GM21723 (cell line): Measurements from ENCODE around the gene CFAP299.

Experiments
- ATAC-seq: cut with Tn5 transposase; IDR thresholded peaks from one replicate; pipeline ENCODE4 v1.9.1; 2021; ENCODE audit warnings: mild to moderate bottlenecking, moderate library complexity; ENCODE audit not compliant: unreplicated experiment

CFAP299 gene

DNA sequence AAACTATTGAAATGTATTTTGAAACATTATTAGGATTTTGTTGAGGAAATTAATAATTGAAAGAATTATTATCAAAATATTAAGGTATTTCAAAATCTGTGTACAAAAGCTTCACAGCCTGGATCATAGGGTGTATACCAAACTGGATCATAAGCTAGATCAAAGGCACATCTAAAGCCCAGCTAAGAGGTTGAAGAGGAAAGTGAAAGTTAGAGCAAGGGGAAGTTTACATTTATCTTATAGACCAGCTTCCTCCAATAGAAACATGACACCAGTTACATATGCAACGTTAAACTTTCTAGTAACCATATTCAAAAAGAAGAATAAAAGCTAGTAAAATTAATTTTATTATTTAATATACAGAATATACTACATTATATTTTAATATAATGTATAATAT lies 467.8 kb downstream of the CFAP299 start:
- ATAC-seq, result no peak

DNA sequence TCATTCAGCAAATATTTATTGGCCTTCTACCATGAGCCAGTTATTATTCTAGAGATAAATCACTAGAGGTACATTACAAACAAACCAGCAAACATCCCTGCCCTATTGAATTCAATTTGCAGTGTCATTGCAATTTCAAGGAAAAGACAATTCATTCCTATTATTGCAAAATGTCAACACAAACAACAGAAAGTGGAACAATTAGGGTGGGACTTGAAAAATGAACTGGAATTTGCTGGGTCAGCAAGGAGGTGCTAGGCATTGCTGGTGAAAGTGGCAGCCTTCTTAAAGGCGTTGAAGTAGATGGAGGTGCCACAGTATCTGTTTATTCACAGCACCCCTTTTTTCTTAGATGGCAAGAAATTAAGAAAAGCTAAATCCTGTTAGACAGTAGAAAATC lies 470.9 kb downstream of the CFAP299 start:
- ATAC-seq, result no peak

DNA sequence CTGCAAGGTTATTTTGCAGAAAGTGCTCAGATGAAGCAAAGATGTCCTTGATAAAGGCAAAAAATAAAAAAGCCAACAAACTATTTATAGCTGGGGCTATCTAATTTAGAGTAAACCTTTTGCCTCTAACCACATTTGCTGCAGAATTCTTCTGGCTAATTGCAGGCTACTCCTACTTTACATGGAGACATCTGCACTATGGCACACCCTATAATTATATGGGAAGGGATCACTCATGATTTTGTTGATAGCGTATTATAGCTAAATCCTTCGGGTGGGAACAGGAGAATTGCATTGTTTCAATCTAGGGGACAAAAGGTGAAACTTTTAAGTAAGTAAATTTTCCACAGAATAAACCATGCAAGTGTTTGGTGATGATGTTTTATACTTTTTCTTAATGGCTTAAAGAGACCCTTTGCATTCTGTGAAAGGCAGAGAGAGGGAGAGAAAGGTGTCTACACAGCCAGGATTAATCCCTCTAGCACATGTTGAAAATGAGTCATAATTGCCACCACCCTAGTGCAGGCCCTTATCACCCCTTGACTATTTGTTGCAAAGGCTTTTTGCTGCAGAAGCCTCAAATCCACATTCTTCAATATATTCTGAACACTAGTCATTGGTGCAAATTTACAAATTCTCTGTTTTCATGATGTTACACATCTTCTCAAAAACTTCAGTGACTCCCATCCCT lies 473.7 kb downstream of the CFAP299 start:
- no peak for ATAC-seq

GRCh38 chr4:80811406-80811805 lies 475.9 kb downstream of the CFAP299 start:
- ATAC-seq, result no peak

DNA sequence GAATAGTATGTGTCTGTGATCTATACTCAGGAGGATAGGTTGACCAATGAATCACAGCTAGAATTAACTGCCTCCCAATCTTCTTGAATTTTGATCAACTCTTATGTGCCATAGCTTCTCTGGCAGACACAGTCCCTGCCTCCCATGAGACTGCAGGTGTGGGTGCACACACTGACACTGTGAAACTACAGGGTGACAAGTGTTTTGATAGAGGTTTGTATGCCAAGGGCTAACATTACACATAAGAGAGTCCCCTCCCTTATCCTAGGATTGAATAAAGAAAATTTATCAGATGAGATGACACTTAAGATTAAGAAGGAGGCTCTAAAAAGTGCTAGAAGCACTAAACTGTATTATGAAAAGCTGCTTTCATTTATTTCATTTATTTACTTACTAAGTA lies 476.6 kb downstream of the CFAP299 start:
- no peak for ATAC-seq

- no peak for ATAC-seq
Observed at GRCh38 chr4:80814266-80814665, 478.7 kb downstream of the CFAP299 start.

GRCh38 chr4:80831383-80832361 lies 496.1 kb downstream of the CFAP299 start:
- no peak for ATAC-seq

DNA sequence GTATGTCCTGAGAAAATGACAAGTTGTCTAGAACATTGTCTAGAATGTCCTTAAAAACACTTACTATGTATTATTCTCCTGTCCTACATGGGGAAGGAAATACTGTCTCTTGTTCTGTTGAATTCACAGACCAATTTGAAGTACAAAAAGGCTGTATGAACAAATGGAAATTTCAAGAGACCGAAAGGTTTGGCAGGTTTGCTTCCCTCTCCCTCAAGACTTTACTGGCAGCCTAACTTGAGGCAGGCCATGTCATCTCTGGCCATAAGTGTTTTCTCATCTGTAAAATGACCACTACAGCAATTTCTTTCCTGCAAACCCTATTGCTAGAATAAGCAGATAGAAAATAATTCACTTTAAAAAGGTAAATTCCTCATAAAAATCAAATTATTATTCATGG lies 503.8 kb downstream of the CFAP299 start:
- no peak for ATAC-seq

GRCh38 chr4:80839792-80840191 lies 504.3 kb downstream of the CFAP299 start:
- ATAC-seq, result no peak

DNA sequence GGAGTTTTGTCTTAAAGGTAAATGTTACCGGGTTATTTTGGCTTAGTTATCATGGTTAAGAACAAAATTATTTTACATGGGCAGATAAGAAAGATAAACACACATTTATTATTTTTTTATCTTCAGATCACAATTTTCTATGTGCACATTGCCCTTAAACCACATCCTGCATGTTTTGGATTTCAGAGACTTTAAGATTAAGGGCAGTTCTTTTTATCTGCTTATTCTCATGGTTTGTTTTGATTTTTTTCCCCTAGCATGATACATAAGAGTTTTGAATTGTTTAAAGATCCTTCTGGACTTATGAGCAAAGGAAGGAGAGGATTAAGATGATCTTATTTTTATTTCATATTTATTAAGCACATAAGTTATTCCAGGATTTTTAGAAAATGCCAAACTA lies 504.9 kb downstream of the CFAP299 start:
- no peak for ATAC-seq

DNA sequence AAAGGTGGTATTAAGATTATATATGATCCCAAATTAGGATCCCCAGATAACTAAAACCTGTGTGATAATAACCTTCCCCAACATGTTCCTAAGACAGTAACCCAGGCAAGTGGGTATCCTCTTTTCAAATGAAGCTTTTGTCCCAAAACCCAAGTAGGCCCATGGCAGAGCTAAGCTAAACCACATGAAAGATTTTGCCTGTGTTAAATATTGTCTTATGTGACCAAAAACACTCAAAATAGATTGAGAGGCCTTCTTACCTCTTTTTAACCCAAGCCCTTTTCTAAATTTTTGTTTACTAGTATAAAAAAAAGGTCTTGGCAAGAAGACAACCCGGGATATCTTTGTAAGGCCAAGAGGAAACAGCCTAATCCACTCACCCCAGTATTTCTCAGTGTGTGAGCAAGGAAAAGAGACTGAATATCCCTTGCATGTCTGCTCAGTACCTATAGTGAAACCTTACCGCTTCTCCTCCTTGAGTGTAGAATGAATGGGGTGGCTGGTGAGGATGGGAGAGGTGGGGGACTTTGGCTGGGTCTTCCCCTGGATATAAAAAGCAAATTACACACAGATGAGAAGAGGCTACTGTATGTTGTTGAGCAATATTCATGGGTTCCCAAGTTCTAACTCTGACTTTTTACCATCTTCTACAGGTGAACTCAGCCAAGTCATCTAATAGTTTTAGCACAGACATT lies 506.2 kb downstream of the CFAP299 start:
- no peak for ATAC-seq

GRCh38 chr4:80846210-80846609 lies 510.7 kb downstream of the CFAP299 start:
- no peak for ATAC-seq

DNA sequence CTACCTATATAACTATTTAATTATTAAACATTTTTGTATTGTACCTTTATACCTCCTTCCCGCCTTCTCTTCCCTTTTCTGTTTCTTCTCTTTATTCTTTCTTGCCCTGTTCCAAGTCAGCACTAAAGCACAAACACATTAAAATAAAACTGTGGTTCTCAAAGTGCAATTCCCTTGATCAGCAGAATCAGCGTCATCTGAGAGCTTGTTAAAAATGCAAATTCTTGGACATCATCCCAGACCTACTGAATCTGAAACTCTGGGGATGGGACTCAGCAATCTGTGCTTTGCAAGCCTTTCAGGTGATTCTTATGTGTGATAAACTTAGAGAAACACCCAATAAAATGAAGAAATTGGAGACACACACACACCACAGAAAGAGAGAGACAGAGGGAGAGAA lies 516.5 kb downstream of the CFAP299 start:
- no peak for ATAC-seq

- no peak for ATAC-seq
Observed at GRCh38 chr4:80873571-80873970, 538.0 kb downstream of the CFAP299 start.

GRCh38 chr4:80874979-80875378 lies 539.4 kb downstream of the CFAP299 start:
- ATAC-seq, result no peak

DNA sequence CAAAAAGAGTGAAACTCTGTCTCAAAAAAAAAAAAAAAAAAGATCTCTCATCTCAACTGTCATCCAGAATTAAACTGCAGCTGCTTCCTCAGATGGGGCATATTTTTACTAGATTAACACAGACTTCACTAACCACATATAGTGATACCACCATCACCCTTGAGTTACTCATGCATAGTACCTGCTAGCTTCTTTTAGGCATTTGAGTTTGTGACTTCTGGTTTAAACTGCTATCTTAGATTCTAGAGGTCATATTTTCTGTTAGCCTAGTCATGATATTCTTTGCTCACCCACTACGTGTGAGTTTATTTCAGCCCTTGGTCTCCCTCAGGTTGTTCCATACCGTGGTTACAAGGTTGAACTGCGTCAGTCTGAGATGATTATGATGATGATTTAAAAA lies 540.1 kb downstream of the CFAP299 start:
- peak; percentile 89 for ATAC-seq

- peak; percentile 69 for ATAC-seq
Observed at GRCh38 chr4:80876810-80877209, 541.3 kb downstream of the CFAP299 start.

- ATAC-seq, result no peak
Observed at GRCh38 chr4:80878218-80878617, 542.7 kb downstream of the CFAP299 start.

GRCh38 chr4:80897537-80898303 lies 562.2 kb downstream of the CFAP299 start:
- peak; percentile 84 for ATAC-seq

DNA sequence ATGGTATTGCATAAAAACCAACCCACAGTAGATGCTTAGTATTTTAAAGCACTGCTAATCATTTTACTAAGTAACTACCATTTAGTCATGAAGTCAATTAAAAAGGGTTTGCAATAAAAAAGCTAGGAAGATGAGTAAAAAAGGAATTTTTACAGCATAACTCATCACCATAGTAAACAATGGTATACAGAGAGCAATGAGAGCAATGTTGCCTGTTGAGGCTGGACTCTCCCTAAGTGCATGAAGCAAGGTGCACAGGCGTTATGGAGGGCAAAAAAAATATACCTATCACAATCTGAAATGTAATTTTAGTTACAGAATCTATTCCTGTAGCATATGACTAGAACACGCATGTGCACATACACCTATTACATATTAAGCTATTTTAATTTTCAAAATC lies 565.4 kb downstream of the CFAP299 start:
- no peak for ATAC-seq

- no peak for ATAC-seq
Observed at GRCh38 chr4:80903020-80903419, 567.5 kb downstream of the CFAP299 start.
